GM12892 (cell line): ENCODE results near the gene SLC39A5.

Source experiments
- POLR2A ChIP-seq: IDR thresholded peaks from 2 replicates; pipeline ENCODE4 v1.6.1; 2011; ENCODE audit warnings: low read depth, low read length, control low read depth
- TAF1 ChIP-seq: IDR thresholded peaks from 2 replicates; pipeline ENCODE4 v1.6.1; 2011; ENCODE audit warnings: low read depth, mild to moderate bottlenecking, control low read depth, low read length, borderline replicate concordance

DNA sequence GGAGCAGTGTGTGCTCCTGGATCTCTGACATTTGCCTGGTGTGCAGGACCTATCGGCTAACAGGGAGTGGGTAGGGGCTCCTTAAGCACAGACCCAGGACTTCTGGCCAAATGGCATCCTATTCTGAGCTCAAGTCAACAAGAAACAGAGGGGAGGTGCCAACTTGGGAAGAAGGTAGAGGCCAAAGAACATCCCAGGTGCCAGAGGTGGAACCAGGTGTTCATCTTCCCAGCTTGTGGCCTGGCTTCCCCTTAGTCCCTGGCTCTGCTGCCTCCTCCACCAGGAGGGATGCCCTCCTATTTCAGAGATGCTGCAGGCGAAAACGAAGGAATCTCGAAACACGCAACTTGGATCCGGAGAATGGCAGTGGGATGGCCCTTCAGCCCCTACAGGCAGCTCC lies 6.2 kb downstream of the SLC39A5 start:
- TF ChIP-seq POLR2A = no peak
- TF ChIP-seq TAF1 = no peak
